Activated gamma-delta T cell treated with Interleukin-2 at 50 U/mL for 16 hours (primary cell): Measurements from ENCODE around the gene ST6GALNAC5.
"Not testable (repeated sequence)": the region's sequence is repeated elsewhere in the genome, so short reads cannot be mapped to it uniquely, and the experiment has no call there.

Experiments
- DNase-seq: peaks from one replicate; pipeline ENCODE4 v3.0.0-alpha.2; 2020

ST6GALNAC5 gene

DNA sequence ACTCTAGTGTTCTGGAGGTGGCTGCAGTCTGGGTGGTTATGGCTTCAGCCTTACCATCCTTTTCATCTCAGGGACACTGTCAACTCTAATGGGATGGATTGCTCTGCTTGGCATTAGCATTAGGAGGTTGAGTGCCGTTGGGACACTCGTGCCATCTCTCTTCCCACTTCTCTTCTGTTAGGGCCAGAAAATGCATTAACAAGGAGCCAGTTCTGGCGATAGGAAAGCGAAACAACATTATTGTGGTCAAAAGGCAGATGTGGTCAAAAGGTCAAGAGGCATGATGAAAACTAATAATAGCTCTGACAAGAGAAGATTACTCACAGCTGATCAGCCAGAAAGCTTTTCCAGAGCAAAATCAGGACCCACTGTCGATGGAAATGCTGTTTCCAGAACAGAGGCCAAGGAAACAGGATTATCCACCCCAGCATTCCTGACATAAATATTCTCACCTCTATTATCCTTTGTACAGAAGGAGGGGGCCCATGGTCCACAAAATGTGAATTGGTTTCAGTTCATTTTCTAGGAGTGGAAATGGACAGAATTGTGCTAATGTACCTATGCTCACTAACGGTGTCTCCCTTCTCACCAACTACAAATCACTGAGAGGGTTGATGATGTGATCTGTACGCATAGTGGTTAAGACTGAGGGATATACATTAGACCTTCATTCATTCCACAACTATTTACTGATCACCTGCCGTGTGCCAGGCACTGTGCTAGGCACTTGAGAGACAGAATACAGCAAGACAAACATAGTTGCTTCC lies 72.0 kb downstream of the ST6GALNAC5 start:
- no peak for DNase-seq

DNA sequence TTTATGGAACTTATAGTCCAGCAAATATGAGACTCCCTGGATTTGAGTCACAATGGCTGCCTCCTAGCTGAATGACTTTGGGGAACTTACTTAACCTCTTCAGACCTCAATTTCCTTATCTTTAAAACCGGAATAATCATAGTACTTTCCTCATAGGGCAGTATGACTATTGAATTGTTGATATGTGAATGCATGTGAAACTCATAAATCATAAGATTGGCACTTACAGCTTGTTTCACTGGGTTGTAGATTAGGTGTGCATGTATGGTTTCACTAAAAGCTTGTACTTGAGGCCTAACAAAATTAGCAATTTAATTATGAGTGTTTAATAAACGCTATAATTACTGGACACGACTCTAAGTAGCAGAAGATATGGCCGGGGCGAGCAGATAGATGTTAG lies 72.5 kb downstream of the ST6GALNAC5 start:
- DNase-seq, result no peak

DNA sequence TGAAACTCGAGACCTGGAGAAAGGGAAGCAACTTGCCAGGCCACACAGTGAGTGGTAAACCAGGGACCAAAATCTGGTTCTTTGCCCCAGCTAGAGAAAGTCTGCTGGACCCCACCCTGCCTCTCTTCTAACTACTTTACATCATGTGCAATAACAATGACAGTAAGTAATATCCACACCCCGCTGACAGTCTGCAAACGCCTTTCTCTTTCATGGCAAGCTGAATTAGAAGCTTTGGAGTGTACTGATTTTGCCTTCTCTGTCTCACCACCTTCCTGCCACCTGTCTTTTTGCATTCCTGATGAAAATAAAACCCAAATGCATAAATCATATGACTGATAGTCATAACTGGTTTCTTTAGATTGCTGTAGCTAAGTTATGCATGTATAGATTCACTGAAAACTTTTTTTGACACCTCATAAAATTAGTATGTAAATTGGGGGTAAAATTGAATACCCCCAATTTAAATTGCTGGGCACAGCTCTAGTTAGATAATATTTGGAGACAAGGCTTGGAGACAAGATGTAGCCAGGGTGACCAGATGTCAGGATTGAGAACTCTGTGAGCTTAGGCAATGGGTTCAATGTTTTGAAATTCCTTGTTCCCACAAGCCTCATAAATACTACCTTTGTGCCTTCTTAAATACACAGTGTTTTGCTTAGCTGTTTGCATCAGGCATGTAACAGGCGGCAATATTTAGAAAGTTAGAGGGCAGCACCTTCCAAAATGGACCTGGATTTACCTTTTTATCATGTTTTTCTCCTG lies 73.5 kb downstream of the ST6GALNAC5 start:
- no peak for DNase-seq

GRCh38 chr1:76942549-76942948 lies 75.3 kb downstream of the ST6GALNAC5 start:
- no peak for DNase-seq

DNA sequence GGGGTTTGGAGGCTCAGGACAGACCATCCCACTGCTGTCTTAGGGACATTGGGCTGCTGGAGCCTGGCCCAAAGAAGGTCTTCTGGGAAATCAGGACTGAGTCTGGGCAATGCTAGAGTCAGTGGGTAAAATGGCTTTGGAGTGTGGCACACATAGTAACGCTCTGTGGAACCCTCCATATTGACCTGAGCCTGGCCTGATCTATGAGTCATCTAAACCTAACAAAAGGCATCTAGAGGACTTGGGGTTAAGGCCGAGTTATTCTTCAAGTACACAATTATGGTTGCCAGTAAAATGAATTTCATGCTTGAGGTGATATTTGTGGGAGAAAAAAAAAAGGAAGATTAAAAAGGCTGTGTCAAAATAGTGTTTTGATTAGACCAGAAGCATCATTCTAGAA lies 77.7 kb downstream of the ST6GALNAC5 start:
- no peak for DNase-seq

DNA sequence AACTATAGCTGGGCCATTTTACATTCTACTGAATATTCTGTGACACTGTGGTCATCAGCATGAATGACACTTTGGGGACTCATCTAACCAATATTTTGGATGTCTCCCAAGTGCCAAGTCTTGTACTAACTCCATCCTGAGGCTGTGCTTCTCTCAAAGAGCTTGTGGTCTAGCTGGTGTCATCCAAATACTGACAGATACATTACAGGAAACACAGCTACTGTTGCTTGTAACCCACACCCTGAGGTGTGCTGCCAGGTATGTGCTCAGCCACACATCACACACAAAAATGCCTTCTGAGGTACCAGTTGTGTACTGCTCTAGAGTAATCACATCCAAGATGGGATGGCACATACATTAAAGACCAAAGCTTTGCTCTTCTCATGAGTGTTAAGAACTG lies 81.6 kb downstream of the ST6GALNAC5 start:
- no peak for DNase-seq

DNA sequence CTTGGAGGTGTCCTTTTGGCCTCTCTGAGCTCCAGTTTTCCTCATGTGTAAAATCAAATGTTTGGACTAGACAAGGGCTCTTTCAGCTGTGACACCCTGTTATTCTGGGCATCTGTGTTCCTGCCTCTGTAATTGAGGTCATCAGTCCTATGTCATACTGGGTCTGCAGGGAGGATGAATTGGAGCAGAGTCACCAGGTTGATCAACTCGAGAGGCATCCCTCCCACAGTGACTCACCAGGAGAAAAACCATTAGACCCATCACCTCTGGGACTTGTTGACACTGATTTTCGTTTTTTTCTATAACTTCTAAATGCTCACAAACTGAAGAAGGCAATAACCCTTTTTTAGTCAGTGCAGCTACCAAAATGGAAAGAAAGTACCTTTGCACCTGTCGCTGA lies 82.2 kb downstream of the ST6GALNAC5 start:
- DNase-seq, result no peak

GRCh38 chr1:76950306-76950705 lies 83.0 kb downstream of the ST6GALNAC5 start:
- DNase-seq, result no peak

- no peak for DNase-seq
Measured at GRCh38 chr1:76951153-76951552, 83.9 kb downstream of the ST6GALNAC5 start.

GRCh38 chr1:76955652-76956051 lies 88.4 kb downstream of the ST6GALNAC5 start:
- no peak for DNase-seq

DNA sequence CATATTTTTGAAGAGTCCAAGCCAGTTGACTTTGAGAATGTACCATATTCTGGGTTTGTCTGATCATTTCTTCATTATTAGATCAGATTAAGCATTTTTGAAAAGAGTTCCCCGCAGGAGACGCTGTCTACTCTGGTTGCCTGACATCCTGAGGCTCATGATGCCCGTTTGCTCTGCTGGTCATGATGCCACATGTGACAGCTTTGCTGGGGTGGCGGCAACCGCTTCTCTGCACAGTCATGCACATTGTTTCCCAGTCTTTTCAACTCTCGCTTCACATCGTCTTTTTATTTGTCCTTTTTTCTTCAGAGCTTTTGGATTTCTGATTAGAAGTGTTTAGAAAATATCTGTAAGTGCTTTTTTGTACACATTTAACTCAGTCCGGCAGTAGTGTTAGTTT lies 90.7 kb downstream of the ST6GALNAC5 start:
- no peak for DNase-seq

DNA sequence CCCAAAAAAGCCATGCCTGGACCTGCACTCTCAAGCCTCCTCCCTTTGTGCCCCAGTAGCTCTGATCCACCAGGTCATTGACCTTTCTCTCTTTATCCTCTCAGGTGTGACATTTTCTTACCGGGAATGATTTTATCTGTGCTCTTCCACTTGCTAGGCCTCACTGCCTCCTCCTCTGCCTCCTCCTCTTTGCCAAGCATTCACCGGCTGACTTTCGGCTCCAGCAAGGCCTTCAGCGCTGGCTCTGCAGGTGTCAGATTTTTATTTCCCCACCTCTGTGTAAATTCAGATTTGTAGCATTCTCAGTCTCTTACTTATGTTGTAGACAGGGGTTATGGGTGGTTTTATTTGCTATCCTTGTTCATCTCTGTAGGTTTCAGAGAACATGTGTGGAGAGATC lies 91.5 kb downstream of the ST6GALNAC5 start:
- no peak for DNase-seq

GRCh38 chr1:76959556-76959955 lies 92.3 kb downstream of the ST6GALNAC5 start:
- DNase-seq, result no peak

- no peak for DNase-seq
Measured at GRCh38 chr1:76961181-76961819, 94.0 kb downstream of the ST6GALNAC5 start.

DNA sequence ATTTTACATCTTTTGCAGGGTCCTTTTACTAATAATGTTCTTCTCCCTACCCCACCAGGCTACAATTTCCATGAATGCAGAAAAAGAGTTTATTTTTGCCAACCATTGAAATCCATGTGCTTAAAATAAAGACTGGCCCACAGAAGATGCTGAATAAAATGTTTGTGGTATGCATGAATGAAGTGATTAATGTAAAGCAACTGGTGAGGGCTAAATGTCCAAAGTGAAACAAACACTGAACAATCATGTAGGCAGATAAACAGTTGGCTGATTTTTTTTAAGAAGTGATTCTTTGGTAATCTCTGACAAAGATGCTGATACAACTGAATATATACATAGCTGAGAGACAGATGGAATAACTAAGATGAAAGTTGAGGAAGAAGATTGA lies 94.5 kb downstream of the ST6GALNAC5 start:
- no peak for DNase-seq

DNA sequence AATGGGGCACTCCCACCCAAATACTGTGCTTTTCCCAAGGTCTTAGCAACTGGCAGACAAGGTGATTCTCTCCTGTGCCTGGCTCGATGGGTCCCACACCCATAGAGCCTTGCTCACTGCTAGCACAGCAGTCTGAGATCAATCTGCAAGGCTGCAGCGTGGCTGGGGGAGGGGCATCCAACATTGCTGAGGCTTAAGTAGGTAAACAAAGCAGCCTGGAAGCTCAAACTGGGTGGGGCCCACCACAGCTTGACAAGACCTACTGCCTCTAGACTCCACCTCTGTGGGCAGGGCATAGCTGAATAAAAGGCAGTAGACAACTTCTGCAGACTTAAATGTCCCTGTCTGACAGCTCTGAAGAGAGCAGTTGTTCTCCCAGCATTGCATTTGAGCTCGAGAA lies 114.0 kb downstream of the ST6GALNAC5 start:
- DNase-seq, result not testable (repeated sequence)

- no peak for DNase-seq
Measured at GRCh38 chr1:76989976-76990375, 122.7 kb downstream of the ST6GALNAC5 start.

DNA sequence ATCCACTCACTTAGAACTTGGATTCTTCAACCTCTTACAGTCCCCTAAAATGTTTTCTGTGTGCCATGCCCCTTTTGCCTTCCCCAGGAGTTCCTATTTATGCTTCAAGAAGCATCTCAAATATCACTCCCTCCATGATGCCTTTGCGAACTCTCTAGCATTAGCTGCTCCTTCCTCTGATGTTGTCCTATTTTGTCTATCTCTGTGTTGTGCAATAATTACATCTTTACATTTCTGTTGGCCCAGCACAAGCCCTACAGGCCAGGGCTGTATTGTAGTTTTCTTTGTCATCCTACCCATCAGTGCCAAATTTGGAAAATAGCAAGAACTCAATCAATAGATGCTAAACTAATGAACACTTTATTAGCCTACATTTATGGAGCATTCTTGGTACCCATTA lies 125.8 kb downstream of the ST6GALNAC5 start:
- no peak for DNase-seq

DNA sequence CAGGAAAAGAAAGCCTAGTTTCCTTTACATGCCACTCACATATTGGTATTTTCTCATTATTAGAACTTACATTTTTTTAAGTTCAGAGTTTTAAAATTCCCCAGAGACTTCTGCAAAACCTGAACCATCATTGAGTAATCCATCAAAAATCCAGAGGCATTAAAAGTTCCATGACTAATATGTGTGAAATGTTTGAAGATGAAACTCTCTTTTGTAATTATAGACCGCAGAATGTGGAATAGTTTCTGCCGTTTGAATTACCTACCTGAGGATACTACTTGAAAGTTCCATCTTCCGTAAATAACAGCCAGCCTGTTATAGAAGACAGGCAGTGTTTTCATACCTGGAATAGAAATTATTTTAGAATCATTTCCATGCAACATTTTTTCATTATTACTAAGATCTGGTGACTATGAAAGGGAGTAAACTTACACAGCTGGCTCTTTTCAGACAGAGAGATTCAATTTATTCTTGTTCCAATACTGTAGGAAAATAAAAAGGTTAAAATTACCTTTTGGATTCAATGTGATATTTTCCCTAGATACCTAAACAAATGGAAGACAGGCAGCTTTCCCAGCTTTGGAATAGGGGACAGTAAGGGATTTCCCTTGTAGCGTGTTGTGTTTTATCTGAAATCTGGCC lies 131.4 kb downstream of the ST6GALNAC5 start:
- DNase-seq, result no peak

- DNase-seq, result no peak
Measured at GRCh38 chr1:77007675-77008074, 140.4 kb downstream of the ST6GALNAC5 start.

GRCh38 chr1:77010937-77011336 lies 143.7 kb downstream of the ST6GALNAC5 start:
- no peak for DNase-seq

- DNase-seq, result no peak
Measured at GRCh38 chr1:77012066-77012465, 144.8 kb downstream of the ST6GALNAC5 start.

DNA sequence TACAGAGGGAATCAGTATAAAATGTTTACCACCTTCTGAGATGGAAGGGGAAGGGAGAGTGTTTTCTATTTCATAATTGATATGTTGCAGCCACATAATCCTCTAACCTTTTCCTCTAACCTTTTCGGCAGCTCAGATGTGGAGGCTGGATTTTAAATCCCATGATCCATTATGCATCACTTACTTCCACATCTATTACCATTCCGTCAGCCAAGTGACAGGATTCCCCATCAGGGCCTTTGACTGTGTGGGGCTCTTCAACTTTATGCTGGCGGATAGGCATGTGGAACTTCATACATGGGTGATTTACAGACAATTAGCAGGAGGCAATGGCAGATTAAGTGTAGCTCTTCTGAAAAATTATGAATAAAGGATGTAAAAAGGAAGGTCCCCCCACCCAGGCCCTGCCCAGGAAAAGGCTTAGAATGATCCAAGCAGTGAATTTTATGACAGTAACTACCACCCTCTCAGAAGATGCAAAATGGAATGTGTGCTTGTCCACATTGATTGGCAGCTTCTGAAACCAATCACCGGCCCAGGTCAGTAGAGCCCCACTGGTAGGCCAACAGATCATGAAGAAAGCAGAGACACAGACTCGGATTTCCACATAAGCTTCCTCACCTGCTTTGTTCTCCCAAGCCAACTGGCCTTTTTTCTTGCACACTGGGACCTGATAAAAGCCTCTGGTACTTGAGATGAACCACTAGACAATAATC lies 147.0 kb downstream of the ST6GALNAC5 start:
- DNase-seq, result no peak
